SK-N-SH (cell line): ENCODE measurements around the gene CSRP2. TPM values are rescaled to one million over a fixed set of nuclear protein-coding genes. Genes with fewer than 3 reads are reported as not detected.
A peak's percentile ranks its signal among the peaks of the same experiment; 100 is the strongest.

Experiments used
- CTCF ChIA-PET: fragments of 300-600, 350-600 bp; formaldehyde crosslinking; extraction: SDS; loops from one replicate; lab custom pipeline; 2021; lab: Yijun Ruan, JAX
- POLR2A ChIA-PET: fragments of 350-600 bp; sonication (Branson Sonifier 250); formaldehyde crosslinking; extraction: SDS; loops from one replicate; lab custom pipeline; 2020; ENCODE audit warnings: antibody characterized with exemption, inconsistent platforms; lab: Yijun Ruan, JAX
- DNase-seq: peaks from one replicate; pipeline ENCODE4 v3.0.0; 2012
- H2AFZ ChIP-seq: fragments of 200-600 bp; sonication (generic); 2 replicates; pipeline ENCODE4 v1.8.1; 2016; ENCODE audit warnings: antibody characterized with exemption, mild to moderate bottlenecking, low read depth
- H3F3A ChIP-seq: fragments of 200-600 bp; sonication (generic); replicated peaks from 2 replicates; pipeline ENCODE3; 2016; ENCODE audit warnings: antibody characterized with exemption, mild to moderate bottlenecking; ENCODE audit not compliant: insufficient read depth
- H3K27ac ChIP-seq, 2 experiments: fragments of 200-500 bp in 1 of 2; fragments of 200-600 bp in 1 of 2; sonication (Bioruptor generic) in 1 of 2; sonication (generic), shearing (Covaris generic) in 1 of 2; 2 replicates each; pipeline versions ENCODE4 v1.5.1 to v1.6.1; 2014 to 2016; ENCODE audit warnings: low read depth in 2 of 2, inconsistent platforms in 1 of 2, low read length in 1 of 2, mild to moderate bottlenecking in 1 of 2, mixed read lengths in 1 of 2
- H3K27me3 ChIP-seq: fragments of 200-600 bp; sonication (generic), shearing (Covaris generic); 2 replicates; pipeline ENCODE4 v1.6.1; 2016; ENCODE audit warnings: mixed run types; ENCODE audit not compliant: insufficient read depth
- H3K36me3 ChIP-seq, 2 experiments: fragments of 200-500 bp in 1 of 2; fragments of 200-600 bp in 1 of 2; sonication (Bioruptor generic) in 1 of 2; sonication (generic) in 1 of 2; replicated peaks in 1 of 2; 2 replicates each; pipeline versions ENCODE3 to v1.5.1; 2014 to 2016; ENCODE audit warnings: low read length in 1 of 2, mild to moderate bottlenecking in 1 of 2; ENCODE audit not compliant: insufficient read depth in 2 of 2, control insufficient read depth in 1 of 2
- H3K4me1 ChIP-seq, 2 experiments: fragments of 200-500 bp in 1 of 2; fragments of 200-600 bp in 1 of 2; sonication (Bioruptor generic) in 1 of 2; sonication (generic), shearing (Covaris generic) in 1 of 2; 2 replicates each; pipeline versions ENCODE4 v1.5.1 to v1.6.1; 2014 to 2016; ENCODE audit warnings: low read depth in 1 of 2, low read length in 1 of 2, mixed run types in 1 of 2; ENCODE audit not compliant: insufficient read depth in 2 of 2, control insufficient read depth in 1 of 2
- H3K4me2 ChIP-seq: fragments of 200-600 bp; sonication (generic), shearing (Covaris generic); 2 replicates; pipeline ENCODE4 v1.6.1; 2017; ENCODE audit warnings: mixed run types
- H3K4me3 ChIP-seq, 2 experiments: fragments of 200-500 bp in 1 of 2; fragments of 200-600 bp in 1 of 2; sonication (Bioruptor generic) in 1 of 2; sonication (generic), shearing (Covaris generic) in 1 of 2; 2 replicates each; pipeline versions ENCODE4 v1.5.1 to v1.8.1; 2014 to 2016; ENCODE audit warnings: low read depth in 2 of 2, inconsistent platforms in 1 of 2, low read length in 1 of 2, mild to moderate bottlenecking in 1 of 2, mixed read lengths in 1 of 2, moderate library complexity in 1 of 2
- H3K79me2 ChIP-seq: fragments of 200-600 bp; sonication (generic); 2 replicates; pipeline ENCODE4 v1.8.1; 2017; ENCODE audit warnings: mild to moderate bottlenecking; ENCODE audit not compliant: insufficient read depth
- H3K9ac ChIP-seq: fragments of 200-600 bp; sonication (generic); 2 replicates; pipeline ENCODE4 v1.6.1; 2017; ENCODE audit warnings: mixed run types
- H3K9me2 ChIP-seq: fragments of 200-600 bp; sonication (generic); 2 replicates; pipeline ENCODE4 v1.6.1; 2017; ENCODE audit warnings: mixed run types
- H3K9me3 ChIP-seq: fragments of 200-600 bp; sonication (generic); 2 replicates; pipeline ENCODE4 v1.6.1; 2017; ENCODE audit warnings: mixed run types, mild to moderate bottlenecking, moderate library complexity
- H4K20me1 ChIP-seq: fragments of 200-600 bp; sonication (generic); 2 replicates; pipeline ENCODE4 v1.6.1; 2017; ENCODE audit warnings: mild to moderate bottlenecking, mixed run types; ENCODE audit not compliant: insufficient read depth
- CHD2 ChIP-seq: fragments of 150-350 bp; IDR thresholded peaks from 2 replicates; pipeline ENCODE4 v1.6.1; 2018; ENCODE audit warnings: low read length; ENCODE audit not compliant: partially characterized antibody
- EZH2phosphoT487 ChIP-seq: fragments of 200-600 bp; sonication (generic); IDR thresholded peaks from 2 replicates; pipeline ENCODE4 v1.6.1; 2017; ENCODE audit warnings: low read depth, mixed run types, mild to moderate bottlenecking, antibody characterized with exemption, moderate library complexity, borderline replicate concordance
- FOSL2 ChIP-seq: IDR thresholded peaks from 2 replicates; pipeline ENCODE4 v1.4.0; 2012; ENCODE audit warnings: low read depth, mild to moderate bottlenecking, moderate library complexity, borderline replicate concordance
- GABPA ChIP-seq: IDR thresholded peaks from 2 replicates; pipeline ENCODE4 v1.4.0; 2012; ENCODE audit warnings: low read depth, mild to moderate bottlenecking
- MXI1 ChIP-seq: IDR thresholded peaks from 2 replicates; pipeline ENCODE4 v1.6.1; 2012; ENCODE audit warnings: mild to moderate bottlenecking, low read depth, low read length, improper control_type of control experiment
- NFIC ChIP-seq: IDR thresholded peaks from 2 replicates; pipeline ENCODE4 v1.4.0; 2012; ENCODE audit warnings: borderline replicate concordance
- POLR2AphosphoS5 ChIP-seq: IDR thresholded peaks from 2 replicates; pipeline ENCODE4 v1.6.1; 2012; ENCODE audit warnings: low read depth, low read length
- RAD21 ChIP-seq: IDR thresholded peaks from 2 replicates; pipeline ENCODE4 v1.6.1; 2012; ENCODE audit warnings: mild to moderate bottlenecking, low read length
- RXRA ChIP-seq: IDR thresholded peaks from 2 replicates; pipeline ENCODE4 v1.4.0; 2012; ENCODE audit warnings: low read depth, mild to moderate bottlenecking, borderline replicate concordance
- SMC3 ChIP-seq: IDR thresholded peaks from 2 replicates; pipeline ENCODE4 v1.6.1; 2012; ENCODE audit warnings: low read depth, low read length, improper control_type of control experiment
- YY1 ChIP-seq: IDR thresholded peaks from 2 replicates; pipeline ENCODE4 v1.4.0; 2012; ENCODE audit warnings: low read depth, mild to moderate bottlenecking
- WGBS: methylation state at CpG from one replicate; pipeline ENCODE4 v1.1.6; 2017; ENCODE audit warnings: low lambda C conversion rate; 5-methylcytosine and 5-hydroxymethylcytosine counted together
- polyA plus RNA-seq, 3 experiments: library from polyadenylated mRNA; depleted of rRNA; stranded (reverse); fragments of >200 nt; gene quantifications; 2 replicates each; pipeline ENCODE4 v1.2.3, GENCODE V29; 2012
- TF ChIP-seq, protein P1 (sequence below): fragments of 200-600 bp; sonication (generic); IDR thresholded peaks from 2 replicates; pipeline ENCODE4 v1.6.1; 2017; ENCODE audit warnings: antibody characterized with exemption, mild to moderate bottlenecking, moderate library complexity
- TF ChIP-seq, protein P2 (sequence below): fragments of 150-350 bp; IDR thresholded peaks from 2 replicates; pipeline ENCODE4 v1.6.1; 2017; ENCODE audit warnings: antibody characterized with exemption, low read length, low read depth, borderline replicate concordance

The CSRP2 gene
- polyA plus RNA-seq, 1 of the 3 experiments (the other 2 are of a cell fraction), result 87.6 TPM

DNA sequence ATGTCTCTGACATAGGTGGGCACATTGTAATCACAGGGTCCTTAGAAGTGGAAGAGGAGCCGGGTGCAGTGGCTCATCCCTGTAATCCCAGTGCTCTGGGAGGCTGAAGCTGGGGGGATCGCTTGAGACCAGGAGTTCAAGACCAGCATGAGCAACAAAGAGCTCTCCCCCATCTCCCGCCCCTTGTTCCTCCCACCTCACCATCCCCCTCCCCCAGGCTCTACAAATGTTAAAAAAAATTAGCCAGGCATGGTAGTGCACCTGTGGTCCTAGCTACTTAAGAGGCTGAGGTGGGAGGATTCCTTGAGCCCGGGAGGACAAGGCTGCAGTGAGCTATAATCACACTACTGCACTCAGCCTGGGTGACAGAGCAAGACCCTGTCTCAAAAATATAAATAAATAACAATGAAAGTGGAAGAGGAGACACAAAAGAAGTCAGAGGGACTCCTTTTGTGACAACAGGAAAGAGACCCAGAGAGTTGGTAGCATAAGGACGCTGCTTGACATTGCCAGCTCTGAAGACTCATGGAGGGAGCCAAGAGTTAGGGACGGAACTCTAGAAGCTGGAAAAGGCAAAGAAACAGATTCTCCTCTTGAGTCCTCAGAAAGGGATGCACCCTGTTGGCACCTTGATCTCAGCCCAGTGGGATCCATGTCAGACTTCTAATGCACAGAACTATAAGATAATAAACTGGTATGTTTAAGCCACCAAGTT, 29.6 kb upstream of the CSRP2 start:
- no peaks in the 10 kb centered on the region for H3K9me3 ChIP-seq
- no peaks in the 10 kb centered on the region for H3F3A ChIP-seq
- DNase-seq, result no peak

DNA sequence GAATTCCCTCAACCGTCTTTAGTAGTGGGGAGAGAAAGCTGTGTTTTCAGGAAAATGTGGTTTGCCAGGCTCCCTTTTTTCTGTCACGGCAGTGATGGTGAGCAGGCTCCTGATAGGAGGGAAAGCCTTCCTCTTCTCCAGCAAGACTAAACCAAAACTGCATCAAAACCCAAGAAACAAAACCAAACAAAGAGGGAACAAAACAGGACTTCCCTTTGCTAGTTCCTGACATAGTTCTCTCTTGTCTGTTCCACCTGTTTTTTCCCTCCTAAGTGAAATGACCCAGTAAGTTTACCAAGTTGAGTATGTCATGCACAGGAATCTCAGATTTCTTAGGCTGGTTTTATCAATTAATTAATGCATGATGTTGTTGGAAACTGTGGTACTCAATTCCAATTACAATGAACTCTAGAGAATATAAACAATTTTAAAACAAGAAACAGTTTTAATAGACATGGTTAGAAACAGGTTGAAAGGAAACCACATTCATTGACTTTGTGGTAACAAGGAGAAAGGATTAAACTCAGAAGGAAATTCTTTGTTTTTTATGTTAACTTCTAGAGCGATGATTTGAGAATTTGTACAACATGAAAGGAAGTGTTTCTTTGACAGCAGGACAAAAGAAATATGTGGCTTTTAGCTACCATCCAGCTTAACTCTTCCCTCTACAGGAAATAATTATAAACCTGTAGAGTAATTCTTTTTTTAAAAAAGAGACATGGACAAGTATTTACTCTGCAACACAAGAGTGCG, 23.0 kb upstream of the CSRP2 start:
- ChIA-PET POLR2A (no interaction called here), CTCF (no interaction called here)
- Histone ChIP-seq H3K4me2 (no peak overlapping the region), H2AFZ (peak overlapping the region; percentile 22; the same call in 1 of the 2 replicates), H3K9me2 (no peaks in the 10 kb centered on the region), H3K4me1 (peaks cover 0 to 2% of the 10 kb centered on the region in 2 experiments; a peak in 2 of 4 replicates), H3K9me3 (no peaks in the 10 kb centered on the region), H3K27ac (no peak overlapping the region), H4K20me1 (no peaks in the 10 kb centered on the region), H3K4me3 (no peak overlapping the region), H3K36me3 (no peaks in the 10 kb centered on the region), H3K27me3 (no peaks in the 10 kb centered on the region), H3K9ac (no peak overlapping the region), H3K79me2 (no peaks in the 10 kb centered on the region), H3F3A (no peaks in the 10 kb centered on the region)
- no peak for DNase-seq
- no peak for TF ChIP-seq GABPA
- TF ChIP-seq NFIC, result no peak
- TF ChIP-seq POLR2AphosphoS5, result no peak
- TF ChIP-seq YY1, result no peak
- TF ChIP-seq RAD21, result no peak
- TF ChIP-seq FOSL2, result no peak
- WGBS, result 93% methylated on average over 4 of the region's 4 CpGs

More for the DNA sequence above, 29.6 kb upstream of the CSRP2 start:
- H3K4me3 ChIP-seq, result no peak overlapping the region
- H4K20me1 ChIP-seq, result no peaks in the 10 kb centered on the region
- H3K79me2 ChIP-seq, result no peaks in the 10 kb centered on the region
- H2AFZ ChIP-seq, result no peak overlapping the region
- 65% methylated on average over 3 of the region's 6 CpGs for WGBS
- TF ChIP-seq, protein P1, sequence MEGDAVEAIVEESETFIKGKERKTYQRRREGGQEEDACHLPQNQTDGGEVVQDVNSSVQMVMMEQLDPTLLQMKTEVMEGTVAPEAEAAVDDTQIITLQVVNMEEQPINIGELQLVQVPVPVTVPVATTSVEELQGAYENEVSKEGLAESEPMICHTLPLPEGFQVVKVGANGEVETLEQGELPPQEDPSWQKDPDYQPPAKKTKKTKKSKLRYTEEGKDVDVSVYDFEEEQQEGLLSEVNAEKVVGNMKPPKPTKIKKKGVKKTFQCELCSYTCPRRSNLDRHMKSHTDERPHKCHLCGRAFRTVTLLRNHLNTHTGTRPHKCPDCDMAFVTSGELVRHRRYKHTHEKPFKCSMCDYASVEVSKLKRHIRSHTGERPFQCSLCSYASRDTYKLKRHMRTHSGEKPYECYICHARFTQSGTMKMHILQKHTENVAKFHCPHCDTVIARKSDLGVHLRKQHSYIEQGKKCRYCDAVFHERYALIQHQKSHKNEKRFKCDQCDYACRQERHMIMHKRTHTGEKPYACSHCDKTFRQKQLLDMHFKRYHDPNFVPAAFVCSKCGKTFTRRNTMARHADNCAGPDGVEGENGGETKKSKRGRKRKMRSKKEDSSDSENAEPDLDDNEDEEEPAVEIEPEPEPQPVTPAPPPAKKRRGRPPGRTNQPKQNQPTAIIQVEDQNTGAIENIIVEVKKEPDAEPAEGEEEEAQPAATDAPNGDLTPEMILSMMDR, result no peak
- no peak for TF ChIP-seq NFIC
- TF ChIP-seq, protein P2, sequence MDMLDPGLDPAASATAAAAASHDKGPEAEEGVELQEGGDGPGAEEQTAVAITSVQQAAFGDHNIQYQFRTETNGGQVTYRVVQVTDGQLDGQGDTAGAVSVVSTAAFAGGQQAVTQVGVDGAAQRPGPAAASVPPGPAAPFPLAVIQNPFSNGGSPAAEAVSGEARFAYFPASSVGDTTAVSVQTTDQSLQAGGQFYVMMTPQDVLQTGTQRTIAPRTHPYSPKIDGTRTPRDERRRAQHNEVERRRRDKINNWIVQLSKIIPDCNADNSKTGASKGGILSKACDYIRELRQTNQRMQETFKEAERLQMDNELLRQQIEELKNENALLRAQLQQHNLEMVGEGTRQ, result no peak
- TF ChIP-seq SMC3, result no peak
- TF ChIP-seq EZH2phosphoT487, result no peak
- no peak for TF ChIP-seq RXRA
- TF ChIP-seq CHD2, result no peak
- TF ChIP-seq RAD21, result no peak
- TF ChIP-seq MXI1, result no peak
- H3K9me2 ChIP-seq, result no peaks in the 10 kb centered on the region
- no peak overlapping the region for H3K9ac ChIP-seq
- H3K36me3 ChIP-seq, result no peaks in the 10 kb centered on the region
- no peaks in the 10 kb centered on the region for H3K4me1 ChIP-seq
- no peak overlapping the region for H3K27ac ChIP-seq
- H3K27me3 ChIP-seq, result no peaks in the 10 kb centered on the region
- POLR2A ChIA-PET, result no interaction called here
- no peak overlapping the region for H3K4me2 ChIP-seq
- CTCF ChIA-PET, result interaction anchor here (0.8 to 1.2 kb wide), 4 partner anchors 21 to 287 kb away, joined by 3 to 5 read pairs (median 3); no protein-coding TSS in a partner anchor
